Peyer's patch (tissue), 4 donors: ENCODE measurements around the gene OR5L1.

Experiments
- POLR2A ChIP-seq, 2 donors: fragments of 450-650 bp; IDR thresholded peaks; one replicate each; pipeline ENCODE4 v1.5.1; 2017; ENCODE audit warnings: antibody characterized with exemption in 2 of 2, mild to moderate bottlenecking in 2 of 2, moderate library complexity in 2 of 2
- TF ChIP-seq, protein P1 (sequence below), 6 experiments: fragments of 450-650 bp in 4 of 6; fragments of 200-600 bp in 2 of 6; sonication (generic) in 1 of 6; IDR thresholded peaks; one replicate each; pipeline ENCODE4 v1.5.1; 2017 to 2019; ENCODE audit warnings: antibody characterized with exemption in 6 of 6, mild to moderate bottlenecking in 3 of 6, moderate library complexity in 1 of 6

DNA sequence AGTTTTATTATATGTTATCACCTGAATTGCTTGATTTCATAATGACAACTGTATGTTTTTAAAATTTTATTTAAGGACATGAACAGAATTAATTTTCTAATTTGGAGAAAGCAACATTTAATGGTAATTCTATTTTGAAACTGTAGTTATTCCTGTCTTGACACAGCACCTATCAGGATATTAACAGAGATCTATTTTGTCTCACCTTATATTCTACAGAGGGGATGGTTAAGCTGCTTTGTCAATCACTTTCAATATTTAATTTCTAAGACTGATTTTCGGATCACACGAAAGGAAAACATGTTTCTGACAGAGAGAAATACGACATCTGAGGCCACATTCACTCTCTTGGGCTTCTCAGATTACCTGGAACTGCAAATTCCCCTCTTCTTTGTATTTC is 27.3 kb downstream of the OR5L1 start, which contains the start of gene OR5D16:
- TF ChIP-seq, protein P1, sequence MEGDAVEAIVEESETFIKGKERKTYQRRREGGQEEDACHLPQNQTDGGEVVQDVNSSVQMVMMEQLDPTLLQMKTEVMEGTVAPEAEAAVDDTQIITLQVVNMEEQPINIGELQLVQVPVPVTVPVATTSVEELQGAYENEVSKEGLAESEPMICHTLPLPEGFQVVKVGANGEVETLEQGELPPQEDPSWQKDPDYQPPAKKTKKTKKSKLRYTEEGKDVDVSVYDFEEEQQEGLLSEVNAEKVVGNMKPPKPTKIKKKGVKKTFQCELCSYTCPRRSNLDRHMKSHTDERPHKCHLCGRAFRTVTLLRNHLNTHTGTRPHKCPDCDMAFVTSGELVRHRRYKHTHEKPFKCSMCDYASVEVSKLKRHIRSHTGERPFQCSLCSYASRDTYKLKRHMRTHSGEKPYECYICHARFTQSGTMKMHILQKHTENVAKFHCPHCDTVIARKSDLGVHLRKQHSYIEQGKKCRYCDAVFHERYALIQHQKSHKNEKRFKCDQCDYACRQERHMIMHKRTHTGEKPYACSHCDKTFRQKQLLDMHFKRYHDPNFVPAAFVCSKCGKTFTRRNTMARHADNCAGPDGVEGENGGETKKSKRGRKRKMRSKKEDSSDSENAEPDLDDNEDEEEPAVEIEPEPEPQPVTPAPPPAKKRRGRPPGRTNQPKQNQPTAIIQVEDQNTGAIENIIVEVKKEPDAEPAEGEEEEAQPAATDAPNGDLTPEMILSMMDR (IDR thresholded peaks at IDR 0.05): no peak
- TF ChIP-seq POLR2A (IDR thresholded peaks at IDR 0.05): no peak
